ENCODE measurements around the gene INPP4B. TPM values are rescaled to one million over a fixed set of nuclear protein-coding genes. Genes with fewer than 3 reads are reported as not detected.

INPP4B gene
- total RNA-seq, 1 experiment from 2014 or later = 53.7 TPM

DNA sequence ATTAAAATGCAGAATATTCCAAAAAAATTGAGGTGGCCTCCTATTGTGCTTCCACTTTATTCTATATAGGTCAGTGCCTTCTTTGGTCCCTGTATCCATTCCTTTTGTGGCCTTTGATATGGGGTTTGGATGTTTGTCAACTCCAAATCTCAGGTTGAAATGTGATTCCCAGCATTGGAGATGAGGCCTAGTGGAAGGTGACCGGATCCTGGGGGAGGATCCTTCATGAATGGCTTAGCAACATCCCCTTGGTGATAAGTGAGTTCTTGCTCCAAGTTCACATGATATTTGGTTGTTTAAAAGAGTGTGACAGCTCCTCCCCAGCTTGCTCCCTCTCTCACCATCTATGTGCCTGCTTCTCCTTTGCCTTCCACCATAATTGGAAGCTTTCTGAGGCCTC is 380.6 kb downstream of the INPP4B start:
- Histone ChIP-seq H3K27me3 (ENCODE audit: insufficient read depth, low read depth) (no peaks in the 10 kb centered on the region), H3K36me3 (ENCODE audit: low read depth) (peaks cover 47% of the 10 kb centered on the region), H3K4me3 (no peak overlapping the region), H3K4me2 (no peak overlapping the region), H3F3A (ENCODE audit: insufficient read depth, low read depth) (no peaks in the 10 kb centered on the region), H4K20me1 (ENCODE audit: insufficient read depth) (no peaks in the 10 kb centered on the region), H3K9me2 (ENCODE audit: insufficient read depth) (no peaks in the 10 kb centered on the region), H3K79me2 (ENCODE audit: low read depth) (peaks cover 57% of the 10 kb centered on the region), H3K9me3 (ENCODE audit: insufficient read depth, low read depth) (no peaks in the 10 kb centered on the region), H3K27ac (no peak overlapping the region), H2AFZ (no peak overlapping the region), H3K4me1 (replicated peaks; ENCODE audit: insufficient read depth) (peaks cover 14% of the 10 kb centered on the region)
- TF ChIP-seq EZH2 (IDR thresholded peaks at IDR 0.05; ENCODE audit: low read depth) (no peak), CTCF (conservative IDR thresholded peaks at IDR 0.05) (no peak)
- DNase-seq = no peak
- intact Hi-C loops (cut with micrococcal nuclease; ENCODE audit: unreplicated experiment) = no loop called here
- ChIA-PET CTCF (no interaction called here), POLR2A (ENCODE audit: unreplicated experiment) (no interaction called here)
- BruUV-seq (replicated peaks) = no TSS peak

DNA sequence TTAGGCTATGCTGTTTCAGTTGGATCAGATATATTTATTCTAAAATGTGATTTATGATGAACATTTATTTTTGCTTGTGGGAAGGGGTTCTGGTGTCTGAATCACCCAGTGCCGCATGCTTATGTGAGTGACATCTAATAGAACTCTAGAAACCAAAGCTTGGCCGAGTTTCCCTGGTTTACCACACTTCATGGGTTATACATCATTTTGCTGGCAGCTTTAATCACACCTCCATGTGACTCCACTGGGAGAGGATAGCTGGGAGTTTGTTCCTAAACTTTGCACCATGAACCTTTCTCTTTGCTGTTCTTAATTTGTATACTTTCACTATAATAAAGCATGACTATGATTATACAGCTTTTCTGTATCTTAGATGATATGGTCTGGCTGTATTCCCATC is 382.9 kb downstream of the INPP4B start:
- Histone ChIP-seq H3K9me2 (ENCODE audit: insufficient read depth) (no peaks in the 10 kb centered on the region), H2AFZ (no peak overlapping the region), H4K20me1 (ENCODE audit: insufficient read depth) (no peaks in the 10 kb centered on the region), H3K36me3 (ENCODE audit: low read depth) (peaks cover 43% of the 10 kb centered on the region), H3K9me3 (ENCODE audit: insufficient read depth, low read depth) (no peaks in the 10 kb centered on the region), H3K27ac (no peak overlapping the region), H3F3A (ENCODE audit: insufficient read depth, low read depth) (no peaks in the 10 kb centered on the region), H3K27me3 (ENCODE audit: insufficient read depth, low read depth) (no peaks in the 10 kb centered on the region), H3K4me3 (no peak overlapping the region), H3K4me1 (replicated peaks; ENCODE audit: insufficient read depth) (peaks cover 10% of the 10 kb centered on the region; the same call in 1 of the 2 replicates), H3K4me2 (no peak overlapping the region), H3K79me2 (ENCODE audit: low read depth) (peaks cover 35% of the 10 kb centered on the region)
- ChIA-PET CTCF (no interaction called here), POLR2A (ENCODE audit: unreplicated experiment) (no interaction called here)
- intact Hi-C loops (cut with micrococcal nuclease; ENCODE audit: unreplicated experiment) = no loop called here
- TF ChIP-seq EZH2 (IDR thresholded peaks at IDR 0.05; ENCODE audit: low read depth) (no peak), CTCF (conservative IDR thresholded peaks at IDR 0.05) (no peak)
- no peak for DNase-seq
- BruUV-seq (replicated peaks) = no TSS peak

DNA sequence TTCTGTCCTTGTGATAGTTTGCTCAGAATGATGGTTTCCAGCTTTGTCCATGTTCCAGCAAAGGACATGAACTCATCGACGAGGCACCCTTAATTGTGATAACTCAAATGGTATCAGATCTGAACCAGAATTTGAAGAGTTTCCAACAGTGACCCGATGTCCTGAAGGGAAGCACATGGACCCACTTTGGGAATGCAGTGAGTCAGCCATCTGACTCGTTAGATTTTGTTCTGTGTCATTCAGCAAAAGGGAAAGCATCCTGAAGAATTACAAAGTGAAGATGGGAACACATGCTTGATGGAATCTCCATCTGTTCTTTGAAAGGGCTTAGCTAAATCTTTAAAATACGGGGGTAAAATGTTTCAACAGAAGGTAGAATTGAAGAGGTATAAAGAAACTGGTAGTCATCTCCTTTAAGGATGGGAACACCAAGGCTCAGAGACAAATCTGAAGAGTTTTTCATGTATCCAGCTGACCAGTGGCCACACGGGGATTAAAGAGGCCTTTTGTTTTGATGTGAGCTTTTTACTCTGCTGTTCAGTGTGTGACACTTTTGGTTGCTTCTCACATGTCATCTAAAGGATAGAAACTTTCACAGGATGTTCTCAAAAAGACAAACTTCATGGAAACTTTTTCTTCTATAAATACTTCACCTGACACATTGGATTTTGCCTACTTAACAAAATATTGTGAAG is 393.8 kb downstream of the INPP4B start:
- H3K79me2 ChIP-seq (ENCODE audit: low read depth) = peaks cover 19% of the 10 kb centered on the region; the same call in 1 of the 2 replicates
- intact Hi-C loops (cut with micrococcal nuclease; ENCODE audit: unreplicated experiment) = no loop called here
- no peaks in the 10 kb centered on the region for H3K4me1 ChIP-seq (replicated peaks; ENCODE audit: insufficient read depth)
- no peaks in the 10 kb centered on the region for H4K20me1 ChIP-seq (ENCODE audit: insufficient read depth)
- H3K27ac ChIP-seq = no peak overlapping the region
- H3K4me2 ChIP-seq = no peak overlapping the region
- H3K36me3 ChIP-seq (ENCODE audit: low read depth) = peaks cover 25% of the 10 kb centered on the region; the same call in 1 of the 2 replicates
- CTCF ChIA-PET = no interaction called here
- no peak for DNase-seq
- POLR2A ChIA-PET (ENCODE audit: unreplicated experiment) = no interaction called here
- no TSS peak for BruUV-seq (replicated peaks)
- no peaks in the 10 kb centered on the region for H3F3A ChIP-seq (ENCODE audit: insufficient read depth, low read depth)
- no peak overlapping the region for H2AFZ ChIP-seq
- no peaks in the 10 kb centered on the region for H3K27me3 ChIP-seq (ENCODE audit: insufficient read depth, low read depth)
- no peaks in the 10 kb centered on the region for H3K9me2 ChIP-seq (ENCODE audit: insufficient read depth)
- H3K9me3 ChIP-seq (ENCODE audit: insufficient read depth, low read depth) = no peaks in the 10 kb centered on the region
- H3K4me3 ChIP-seq = no peak overlapping the region
- TF ChIP-seq CTCF (conservative IDR thresholded peaks at IDR 0.05) = no peak
- no peak for TF ChIP-seq EZH2 (IDR thresholded peaks at IDR 0.05; ENCODE audit: low read depth)
